ENCODE data around the gene KIAA1671. TPM values are rescaled to one million over a fixed set of nuclear protein-coding genes. Genes with fewer than 3 reads are reported as not detected.

KIAA1671 gene
- total RNA-seq, 1 experiment from 2014 or later, result 12.8 TPM

- intact Hi-C loops (cut with micrococcal nuclease; ENCODE audit: unreplicated experiment), result no loop called here
- Histone ChIP-seq H3K27ac (ENCODE audit: low read depth, low read length, poor library complexity, severe bottlenecking) (no peak overlapping the region), H3K36me3 (ENCODE audit: insufficient read depth, low read length, poor library complexity, severe bottlenecking) (no peaks in the 10 kb centered on the region), H3K4me3 (ENCODE audit: low read depth, low read length, poor library complexity, severe bottlenecking) (no peak overlapping the region), H3K4me1 (ENCODE audit: insufficient read depth, low read length, poor library complexity, severe bottlenecking) (no peaks in the 10 kb centered on the region), H3K27me3 (replicated peaks; ENCODE audit: insufficient read depth, low read depth, low read length, poor library complexity) (no peaks in the 10 kb centered on the region), H3K9me3 (ENCODE audit: low read depth, low read length, poor library complexity, severe bottlenecking) (no peaks in the 10 kb centered on the region)
- CTCF ChIA-PET, result no interaction called here
- no TSS peak for BruUV-seq (replicated peaks)
- POLR2A ChIA-PET (ENCODE audit: low non-redundant PET), result no interaction called here
- TF ChIP-seq EZH2 (IDR thresholded peaks at IDR 0.05; ENCODE audit: borderline replicate concordance, low read depth, low read length, poor library complexity, severe bottlenecking) (no peak), CTCF (conservative IDR thresholded peaks at IDR 0.05; ENCODE audit: low read depth, low read length) (no peak)
- no peak for DNase-seq (ENCODE audit: low spot score)
Measured at GRCh38 chr22:25100948-25101347, 148.4 kb downstream of the KIAA1671 start.

- CTCF ChIA-PET, result no interaction called here
- no peak overlapping the region for H3K4me3 ChIP-seq (ENCODE audit: low read depth, low read length, poor library complexity, severe bottlenecking)
- TF ChIP-seq CTCF (conservative IDR thresholded peaks at IDR 0.05; ENCODE audit: low read depth, low read length) (no peak), EZH2 (IDR thresholded peaks at IDR 0.05; ENCODE audit: borderline replicate concordance, low read depth, low read length, poor library complexity, severe bottlenecking) (no peak)
- intact Hi-C loops (cut with micrococcal nuclease; ENCODE audit: unreplicated experiment), result no loop called here
- H3K9me3 ChIP-seq (ENCODE audit: low read depth, low read length, poor library complexity, severe bottlenecking), result no peaks in the 10 kb centered on the region
- BruUV-seq (replicated peaks), result no TSS peak
- H3K27ac ChIP-seq (ENCODE audit: low read depth, low read length, poor library complexity, severe bottlenecking), result no peak overlapping the region
- H3K36me3 ChIP-seq (ENCODE audit: insufficient read depth, low read length, poor library complexity, severe bottlenecking), result no peaks in the 10 kb centered on the region
- no peaks in the 10 kb centered on the region for H3K4me1 ChIP-seq (ENCODE audit: insufficient read depth, low read length, poor library complexity, severe bottlenecking)
- POLR2A ChIA-PET (ENCODE audit: low non-redundant PET), result no interaction called here
- DNase-seq (ENCODE audit: low spot score), result no peak
- H3K27me3 ChIP-seq (replicated peaks; ENCODE audit: insufficient read depth, low read depth, low read length, poor library complexity), result no peaks in the 10 kb centered on the region
Measured at GRCh38 chr22:25101501-25101900, 149.0 kb downstream of the KIAA1671 start.

GRCh38 chr22:25101986-25102385 is 149.5 kb downstream of the KIAA1671 start:
- Histone ChIP-seq H3K36me3 (ENCODE audit: insufficient read depth, low read length, poor library complexity, severe bottlenecking) (no peaks in the 10 kb centered on the region), H3K9me3 (ENCODE audit: low read depth, low read length, poor library complexity, severe bottlenecking) (no peaks in the 10 kb centered on the region), H3K4me1 (ENCODE audit: insufficient read depth, low read length, poor library complexity, severe bottlenecking) (no peaks in the 10 kb centered on the region), H3K4me3 (ENCODE audit: low read depth, low read length, poor library complexity, severe bottlenecking) (no peak overlapping the region), H3K27me3 (replicated peaks; ENCODE audit: insufficient read depth, low read depth, low read length, poor library complexity) (no peaks in the 10 kb centered on the region), H3K27ac (ENCODE audit: low read depth, low read length, poor library complexity, severe bottlenecking) (no peak overlapping the region)
- TF ChIP-seq EZH2 (IDR thresholded peaks at IDR 0.05; ENCODE audit: borderline replicate concordance, low read depth, low read length, poor library complexity, severe bottlenecking) (no peak), CTCF (conservative IDR thresholded peaks at IDR 0.05; ENCODE audit: low read depth, low read length) (no peak)
- intact Hi-C loops (cut with micrococcal nuclease; ENCODE audit: unreplicated experiment), result no loop called here
- no TSS peak for BruUV-seq (replicated peaks)
- DNase-seq (ENCODE audit: low spot score), result no peak
- CTCF ChIA-PET, result no interaction called here
- POLR2A ChIA-PET (ENCODE audit: low non-redundant PET), result no interaction called here

Measured in A673 (cell line).